KOPT-K1 (cell line): ENCODE measurements around the gene ADAMTS2.

Experiments
- H3K27ac ChIP-seq: fragments of 200-600 bp; sonication (generic); 2 replicates; pipeline ENCODE4 v1.5.1; 2016; ENCODE audit warnings: antibody characterized with exemption, mild to moderate bottlenecking, low read depth, low read length; ENCODE audit not compliant: poor library complexity, severe bottlenecking
- H3K36me3 ChIP-seq: fragments of 200-600 bp; sonication (generic); 2 replicates; pipeline ENCODE4 v1.5.1; 2017; ENCODE audit warnings: antibody characterized with exemption, mild to moderate bottlenecking, low read length, moderate library complexity; ENCODE audit not compliant: insufficient read depth
- H3K9me3 ChIP-seq: fragments of 200-600 bp; sonication (generic); 2 replicates; pipeline ENCODE4 v1.5.1; 2017; ENCODE audit warnings: antibody characterized with exemption, low read length, mild to moderate bottlenecking; ENCODE audit not compliant: insufficient read depth, poor library complexity, severe bottlenecking

ADAMTS2 gene

DNA sequence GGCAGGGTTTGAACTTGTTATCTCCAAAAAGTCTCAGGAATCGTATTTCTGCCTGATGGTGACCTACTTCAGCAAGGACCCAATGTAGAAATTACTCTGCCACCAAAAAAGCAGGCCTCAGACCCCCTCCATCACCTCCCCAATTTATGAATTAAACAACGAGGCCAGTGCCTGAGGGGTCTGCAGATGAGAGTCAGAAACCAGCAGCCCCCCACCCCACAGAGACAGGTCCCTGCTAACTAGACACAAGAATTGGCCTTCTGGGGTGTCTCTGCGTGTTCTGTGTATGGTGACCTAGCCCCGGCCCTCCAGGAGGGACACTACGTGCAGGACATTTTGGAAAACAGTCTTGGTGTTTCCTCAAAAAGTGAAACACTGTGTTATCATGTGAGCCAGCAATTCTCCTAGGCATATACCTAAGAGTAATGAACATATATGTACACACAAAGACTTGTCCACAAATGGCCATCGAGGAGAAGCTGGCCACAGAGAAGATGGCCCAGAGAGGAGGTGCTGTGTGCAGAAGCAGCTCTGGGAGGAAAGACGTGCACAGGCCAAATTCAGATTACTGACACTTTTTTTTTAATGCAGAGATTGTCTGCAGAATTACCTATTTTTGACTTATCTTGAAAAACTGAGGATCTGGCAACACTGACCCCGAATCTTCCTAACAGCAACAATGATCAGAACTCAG, 93.8 kb downstream of the ADAMTS2 start:
- no peak overlapping the region for H3K27ac ChIP-seq
- H3K9me3 ChIP-seq = peaks cover 11% of the 10 kb centered on the region
- H3K36me3 ChIP-seq = no peaks in the 10 kb centered on the region

DNA sequence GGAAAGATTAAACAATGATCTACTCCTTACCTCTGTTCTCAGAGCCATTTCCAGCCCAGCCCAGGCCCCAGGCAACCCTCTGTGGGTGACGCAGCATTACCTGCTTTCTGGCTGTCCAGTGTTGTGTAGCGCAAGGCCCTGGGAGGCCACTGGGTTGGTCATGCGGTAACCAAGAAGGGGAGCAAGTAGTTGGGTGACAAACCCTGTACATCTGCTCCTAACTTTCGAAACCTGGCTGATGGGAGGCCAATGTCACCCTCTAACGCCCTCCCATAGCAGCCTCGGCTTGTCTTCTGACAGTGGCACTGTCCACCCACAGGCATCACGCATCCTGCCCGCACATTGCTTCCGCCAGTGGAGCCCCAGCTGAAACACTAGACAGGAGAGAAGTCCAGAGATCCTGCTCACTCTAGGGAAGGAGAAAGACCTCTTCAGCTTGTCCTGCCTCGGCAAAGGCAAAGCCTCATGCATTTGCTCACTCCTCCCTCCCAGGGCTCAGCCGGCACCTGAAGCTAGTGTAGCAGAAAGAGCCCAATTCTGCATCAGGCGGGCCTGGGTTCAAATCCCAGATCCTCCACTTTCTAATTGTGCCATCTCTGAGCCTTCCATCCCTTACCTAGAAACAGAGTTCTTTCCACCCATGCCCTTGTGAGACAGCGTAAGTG, 94.6 kb downstream of the ADAMTS2 start:
- no peak overlapping the region for H3K27ac ChIP-seq
- peaks cover 18% of the 10 kb centered on the region for H3K9me3 ChIP-seq
- H3K36me3 ChIP-seq = no peaks in the 10 kb centered on the region

DNA sequence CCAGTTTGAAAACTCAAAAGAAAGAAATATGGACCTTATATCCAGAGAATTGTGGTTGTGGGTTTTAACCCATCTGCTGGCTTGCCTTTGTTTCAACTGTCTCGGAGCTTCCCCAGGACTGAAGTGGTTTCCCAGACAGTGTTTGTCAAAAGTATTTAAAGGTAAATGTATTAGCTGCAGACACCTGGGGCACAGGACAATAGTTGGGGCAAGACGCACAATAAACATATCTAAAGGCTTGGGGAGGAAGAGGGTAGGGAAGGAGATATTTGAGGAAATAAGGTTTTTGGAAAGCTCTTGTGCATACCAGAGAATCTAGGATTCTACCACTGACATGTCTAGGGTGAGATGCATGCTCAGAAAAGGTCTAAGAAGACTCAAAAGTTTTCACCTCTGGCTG, 99.0 kb downstream of the ADAMTS2 start:
- peaks cover 18% of the 10 kb centered on the region for H3K9me3 ChIP-seq
- H3K36me3 ChIP-seq = no peaks in the 10 kb centered on the region
- H3K27ac ChIP-seq = no peak overlapping the region

DNA sequence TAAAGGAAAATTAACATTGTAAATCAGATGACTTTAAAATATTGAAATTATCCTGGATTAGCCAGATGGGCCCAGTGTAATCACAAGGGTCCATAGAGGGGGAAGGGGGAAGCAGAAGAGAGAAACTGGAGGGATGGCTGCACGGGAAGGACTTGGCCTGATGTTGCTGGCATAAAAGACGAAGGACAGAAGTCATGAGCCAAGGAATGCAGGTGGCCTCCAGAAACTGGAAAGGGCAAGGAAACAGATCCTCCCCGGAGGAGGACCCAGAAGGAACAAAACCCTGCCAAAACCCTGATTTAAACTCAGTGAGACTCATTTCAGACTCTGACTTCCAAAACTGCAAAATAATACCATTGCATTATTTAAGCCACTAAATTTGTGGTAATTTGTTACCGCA, 100.2 kb downstream of the ADAMTS2 start:
- Histone ChIP-seq H3K36me3 (no peaks in the 10 kb centered on the region), H3K9me3 (peaks cover 18% of the 10 kb centered on the region), H3K27ac (no peak overlapping the region)

DNA sequence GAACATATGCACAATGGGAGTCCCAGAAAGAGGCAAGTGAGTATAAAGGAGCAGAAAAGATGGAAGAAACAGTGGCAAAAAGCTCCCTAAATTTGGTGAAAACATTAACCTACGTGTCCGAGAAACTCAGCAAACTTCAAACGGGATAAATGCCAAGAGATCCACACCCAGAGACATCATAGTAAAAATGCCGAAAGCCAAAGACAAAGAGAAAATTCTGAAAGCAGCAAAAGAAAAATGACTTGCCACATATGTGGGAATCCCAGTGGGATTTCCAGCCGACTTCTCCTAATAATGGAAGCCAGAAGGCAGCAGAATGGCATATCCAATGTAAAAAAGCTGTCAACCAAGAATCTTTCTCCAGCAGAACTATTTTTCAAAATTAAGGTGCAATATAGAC, 101.2 kb downstream of the ADAMTS2 start:
- H3K9me3 ChIP-seq = peaks cover 26% of the 10 kb centered on the region
- H3K27ac ChIP-seq = no peak overlapping the region
- H3K36me3 ChIP-seq = no peaks in the 10 kb centered on the region

DNA sequence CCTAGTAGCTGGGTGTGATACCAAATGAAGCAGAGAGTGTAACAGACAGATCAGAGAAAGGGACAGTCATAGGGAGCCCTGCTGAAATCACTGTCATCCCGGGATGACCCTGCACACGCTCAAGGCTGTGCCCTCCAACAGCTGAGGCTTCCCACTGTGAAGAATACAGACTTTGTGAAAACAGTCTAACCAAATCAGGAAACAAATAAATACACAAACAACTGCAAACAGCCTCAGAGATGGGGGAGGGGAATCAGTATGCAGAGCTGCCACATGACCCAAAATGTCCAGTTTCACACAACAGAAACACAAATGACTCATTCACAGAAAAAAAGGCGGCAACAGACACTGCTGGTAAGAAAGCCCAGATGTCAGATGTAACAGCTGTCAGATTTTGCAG, 101.9 kb downstream of the ADAMTS2 start:
- no peak overlapping the region for H3K27ac ChIP-seq
- H3K9me3 ChIP-seq = peaks cover 27% of the 10 kb centered on the region
- H3K36me3 ChIP-seq = no peaks in the 10 kb centered on the region

DNA sequence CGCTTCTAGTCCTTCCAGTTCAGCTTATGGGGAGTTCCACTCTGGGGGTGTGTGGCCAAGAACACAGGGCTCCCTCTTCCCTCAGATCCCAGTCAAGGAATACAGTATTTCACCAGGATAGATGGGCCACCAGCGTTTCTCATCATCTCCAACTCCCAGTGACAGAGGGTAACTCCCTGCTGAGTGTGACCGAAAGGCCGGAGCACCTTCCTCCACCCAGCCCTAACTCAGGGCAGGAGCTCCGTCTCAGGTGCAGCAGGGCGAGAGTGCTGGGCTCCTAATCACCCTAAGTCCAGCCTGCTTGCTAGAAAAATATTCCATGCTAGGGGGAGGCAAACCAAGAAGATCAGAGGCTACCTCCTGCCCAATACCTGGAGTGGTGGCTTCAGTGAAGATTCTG, 102.6 kb downstream of the ADAMTS2 start:
- H3K36me3 ChIP-seq = no peaks in the 10 kb centered on the region
- H3K27ac ChIP-seq = no peak overlapping the region
- H3K9me3 ChIP-seq = peaks cover 27% of the 10 kb centered on the region

DNA sequence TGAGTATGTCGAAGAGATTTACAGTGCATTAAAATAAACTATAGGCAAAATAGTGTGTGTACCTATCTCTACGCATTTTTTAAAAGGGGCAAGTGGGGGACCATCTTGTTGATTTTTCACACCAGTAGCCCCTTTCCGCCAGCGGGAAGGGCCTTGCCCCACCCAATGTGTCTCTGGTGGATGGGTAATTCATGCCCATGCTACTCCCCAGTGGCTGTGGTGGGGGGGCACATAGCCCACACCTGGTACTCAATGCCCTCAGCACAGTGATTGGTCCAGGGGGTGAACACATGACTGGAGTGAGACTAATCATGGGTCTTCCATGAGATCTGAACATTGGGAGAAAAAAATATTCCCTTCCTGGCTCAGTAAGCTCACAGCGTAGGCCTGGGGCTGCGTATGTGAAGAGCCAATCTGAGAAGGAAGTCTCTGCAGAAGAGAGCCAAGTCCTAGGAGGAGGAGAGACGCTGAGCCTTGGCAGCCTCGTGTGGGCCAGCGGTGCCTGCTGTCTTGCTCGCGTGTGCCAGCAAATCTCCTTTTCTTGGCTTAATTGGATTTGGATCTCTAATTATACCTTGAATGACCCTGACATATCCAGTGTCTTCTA, 103.4 kb downstream of the ADAMTS2 start:
- H3K36me3 ChIP-seq = no peaks in the 10 kb centered on the region
- no peak overlapping the region for H3K27ac ChIP-seq
- H3K9me3 ChIP-seq = peaks cover 26% of the 10 kb centered on the region

DNA sequence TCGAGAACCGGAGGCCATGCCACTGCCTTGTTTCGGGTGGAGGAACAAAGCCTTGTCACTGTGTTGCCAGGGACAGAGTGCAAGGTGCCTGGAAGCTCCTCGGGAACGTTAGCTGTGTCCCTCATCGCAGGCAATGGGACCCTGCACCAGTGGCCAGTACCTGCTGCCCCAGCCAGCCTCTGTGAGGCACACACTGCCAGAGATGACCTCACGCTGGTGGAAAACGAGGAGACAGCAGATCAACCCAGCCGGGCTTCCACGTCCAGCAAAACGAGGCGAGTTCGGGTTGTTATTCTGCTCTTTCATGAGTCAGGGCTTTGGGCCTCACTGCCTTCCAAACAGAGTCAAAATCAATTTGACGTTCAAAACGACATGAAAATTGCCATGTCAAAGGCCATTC, 104.1 kb downstream of the ADAMTS2 start:
- Histone ChIP-seq H3K36me3 (no peaks in the 10 kb centered on the region), H3K9me3 (peaks cover 26% of the 10 kb centered on the region), H3K27ac (no peak overlapping the region)

DNA sequence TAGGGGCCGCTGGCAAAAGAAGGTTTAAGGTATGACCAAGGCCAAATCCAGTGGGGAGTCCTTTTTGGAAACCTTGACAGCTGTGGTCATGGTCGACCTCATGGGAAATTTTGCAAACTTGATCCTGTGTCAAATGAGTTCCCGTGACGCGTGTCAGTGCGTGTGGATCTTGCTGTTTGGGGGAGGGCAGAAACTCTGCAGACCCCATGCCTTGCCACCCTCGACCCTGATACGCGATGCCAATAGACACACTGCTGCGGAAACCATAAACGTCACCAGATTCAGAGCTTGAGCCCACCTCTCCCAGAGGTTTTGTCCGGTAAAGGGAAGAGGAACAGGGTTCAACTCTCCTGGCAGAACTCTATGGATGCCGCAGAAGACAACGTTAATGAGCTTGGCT, 104.7 kb downstream of the ADAMTS2 start:
- Histone ChIP-seq H3K36me3 (no peaks in the 10 kb centered on the region), H3K9me3 (peaks cover 23% of the 10 kb centered on the region), H3K27ac (no peak overlapping the region)

DNA sequence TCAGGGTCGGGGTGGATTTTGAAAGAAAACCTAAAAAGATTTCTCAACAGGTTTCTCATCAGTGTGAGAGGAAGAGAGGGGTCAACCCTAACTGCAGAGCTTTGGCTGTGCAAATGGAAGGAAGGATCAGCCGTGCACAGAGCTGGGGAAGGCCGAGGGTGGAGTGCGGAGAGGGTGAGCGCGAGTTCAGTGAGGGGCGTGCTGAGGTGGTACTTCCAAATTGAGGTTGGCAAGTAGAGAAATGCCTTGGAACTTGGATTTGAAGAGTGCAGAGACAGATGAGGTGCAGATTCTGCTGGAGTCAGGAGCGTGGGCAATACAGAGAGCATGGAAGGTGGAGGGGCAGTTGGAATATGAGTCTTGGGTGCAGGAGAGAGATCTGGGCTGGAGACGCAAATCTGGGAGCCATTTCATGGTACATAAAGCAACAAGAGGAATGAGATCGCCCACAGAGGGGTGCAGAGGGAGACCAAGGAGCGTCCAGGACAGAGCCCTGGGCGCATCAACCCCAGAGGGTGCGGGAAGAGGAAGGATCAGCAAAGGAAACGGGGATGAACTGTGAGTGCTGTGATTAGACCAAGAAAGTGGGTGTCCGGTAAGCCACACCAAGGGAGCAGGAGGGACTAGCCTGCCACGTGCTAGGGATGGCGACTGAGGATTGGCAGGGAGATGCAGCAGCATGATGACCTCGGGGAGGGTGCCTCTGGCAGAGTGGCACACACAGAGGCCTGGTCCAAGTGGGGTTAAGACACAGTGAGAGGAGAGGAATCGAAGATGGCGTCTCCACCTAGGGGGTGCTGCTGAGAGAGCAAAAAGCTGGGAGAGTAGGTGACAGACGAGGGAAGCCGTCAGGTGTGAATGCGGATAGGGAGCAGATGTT, 105.8 kb downstream of the ADAMTS2 start:
- Histone ChIP-seq H3K27ac (no peak overlapping the region), H3K9me3 (peaks cover 23% of the 10 kb centered on the region), H3K36me3 (no peaks in the 10 kb centered on the region)

DNA sequence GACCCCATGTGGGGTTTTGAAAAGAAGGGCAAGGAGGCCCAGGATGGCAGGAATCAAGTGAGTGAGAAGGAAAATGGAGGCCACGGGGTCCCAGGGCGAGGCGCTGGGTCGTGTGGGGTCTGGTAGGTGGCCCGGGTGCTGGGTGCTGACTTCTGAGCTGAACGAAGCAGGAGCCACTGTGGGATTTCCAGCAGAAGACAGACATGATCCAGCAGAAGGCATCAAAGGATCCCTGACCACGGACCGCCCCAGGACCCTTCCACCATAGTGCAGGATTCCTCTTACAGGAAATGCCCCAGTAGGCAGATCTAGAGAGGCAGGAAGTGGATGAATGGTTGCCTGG, 106.7 kb downstream of the ADAMTS2 start:
- Histone ChIP-seq H3K9me3 (peaks cover 23% of the 10 kb centered on the region), H3K27ac (no peak overlapping the region), H3K36me3 (no peaks in the 10 kb centered on the region)

DNA sequence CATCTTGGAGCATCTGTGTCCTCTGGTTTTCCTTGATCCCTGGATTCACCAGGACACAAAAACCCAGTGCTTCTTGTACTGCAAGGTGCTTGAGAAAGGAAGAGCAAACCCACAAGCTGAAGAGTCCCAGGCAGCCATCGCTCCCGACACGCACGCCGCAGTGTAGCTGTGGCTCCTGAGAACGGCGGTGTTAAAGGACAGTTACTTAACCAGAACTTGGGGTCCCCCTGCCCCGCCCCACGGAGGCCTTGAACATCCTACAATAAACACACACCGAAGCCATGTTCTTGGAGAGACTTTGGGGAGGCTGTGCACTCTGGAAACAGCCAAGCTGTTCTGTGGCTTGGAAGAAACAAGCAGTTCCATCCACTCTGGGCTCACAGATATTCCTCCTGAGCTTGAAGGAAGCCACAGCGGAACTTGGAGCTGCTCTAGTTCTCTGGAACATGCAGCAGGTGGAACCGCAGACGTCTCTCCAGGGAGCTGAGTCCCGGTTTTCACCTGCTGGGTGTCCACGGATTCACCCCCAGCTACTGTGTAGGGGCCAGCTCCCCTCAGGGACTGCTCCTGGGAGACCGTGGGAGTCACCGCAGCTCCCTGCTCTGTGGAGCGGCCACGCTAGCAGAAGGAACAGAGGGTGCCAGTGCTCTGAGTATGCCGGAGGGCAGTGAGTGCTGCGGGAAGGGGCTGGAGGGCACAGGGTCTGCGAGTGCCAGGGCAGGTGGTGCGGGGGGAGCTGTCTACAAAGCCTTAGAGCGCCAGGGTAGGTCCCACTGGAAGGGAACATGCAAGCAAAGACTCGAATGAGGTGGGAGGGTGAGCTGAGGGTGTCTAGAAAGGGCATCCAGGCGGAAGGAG, 107.3 kb downstream of the ADAMTS2 start:
- H3K27ac ChIP-seq = no peak overlapping the region
- peaks cover 23% of the 10 kb centered on the region for H3K9me3 ChIP-seq

More for the DNA sequence above, 107.3 kb downstream of the ADAMTS2 start:
- no peaks in the 10 kb centered on the region for H3K36me3 ChIP-seq
